Activated CD8-positive, alpha-beta memory T cell treated with anti-CD3 and anti-CD28 coated beads, Interleukin-2, amount 10 ng/mL, durations not matched to agents 7 days and 5 days (primary cell): ENCODE data around the gene SPDYE16. TPM values are rescaled to one million over a fixed set of nuclear protein-coding genes. Genes with fewer than 3 reads are reported as not detected.
"Not testable (repeated sequence)": the region's sequence is repeated elsewhere in the genome, so short reads cannot be mapped to it uniquely, and the experiment has no call there.

ENCODE experiments used
- ATAC-seq: fragments of 150-1000 bp; cut with Tn5 transposase; one replicate; pipeline ENCODE4 v1.10.0; 2021; ENCODE audit warnings: moderate library complexity
- CTCF ChIA-PET: fragments of 350-600 bp; sonication (Branson Sonifier 250); formaldehyde crosslinking; loops from one replicate; lab custom pipeline; 2021; ENCODE audit warnings: antibody characterized with exemption; lab: Charles Lee
- DNase-seq: peaks from one replicate; pipeline ENCODE4 v3.0.0-alpha.2; 2020
- H3K27ac Mint-ChIP-seq: one replicate; pipeline ENCODE4 v1.8.0; 2021; ENCODE audit warnings: mild to moderate bottlenecking, mixed read lengths
- H3K27me3 Mint-ChIP-seq: one replicate; pipeline ENCODE4 v1.8.0; 2021; ENCODE audit warnings: mixed read lengths
- H3K36me3 Mint-ChIP-seq: one replicate; pipeline ENCODE4 v1.8.0; 2021; ENCODE audit warnings: mild to moderate bottlenecking, mixed read lengths
- H3K4me1 Mint-ChIP-seq: one replicate; pipeline ENCODE4 v1.8.0; 2021; ENCODE audit warnings: mixed read lengths
- H3K4me3 Mint-ChIP-seq: one replicate; pipeline ENCODE4 v1.8.0; 2021; ENCODE audit warnings: mild to moderate bottlenecking, moderate library complexity, mixed read lengths
- H3K9me3 Mint-ChIP-seq: one replicate; pipeline ENCODE4 v1.8.0; 2022; ENCODE audit warnings: low read depth, mixed read lengths
- total RNA-seq, 2 experiments: library from RNA; stranded (reverse); gene quantifications; one replicate each; pipeline ENCODE4 v1.2.3, GENCODE V29; 2021

SPDYE16 gene
- total RNA-seq, 2 experiments from 2014 or later: 0.52 TPM; not detected in 1

GRCh38 chr7:76514926-76515771 lies 27.9 kb downstream of the SPDYE16 start:
- CTCF ChIA-PET: no interaction called here
- Mint-ChIP-seq H3K4me3 (no peak overlapping the region), H3K4me1 (no peaks in the 10 kb centered on the region)

GRCh38 chr7:76513817-76514799 lies 29.0 kb downstream of the SPDYE16 start:
- DNase-seq (no peak), ATAC-seq (no peak)
- Mint-ChIP-seq H3K4me1 (peaks cover 4% of the 10 kb centered on the region), H3K36me3 (no peaks in the 10 kb centered on the region), H3K27ac (no peak overlapping the region), H3K9me3 (no peaks in the 10 kb centered on the region), H3K27me3 (no peaks in the 10 kb centered on the region), H3K4me3 (no peak overlapping the region)
- CTCF ChIA-PET: no interaction called here

More at GRCh38 chr7:76514926-76515771, 27.9 kb downstream of the SPDYE16 start:
- no peak for DNase-seq
- no peak overlapping the region for H3K27ac Mint-ChIP-seq
- no peak for ATAC-seq
- H3K36me3 Mint-ChIP-seq: no peaks in the 10 kb centered on the region
- no peaks in the 10 kb centered on the region for H3K27me3 Mint-ChIP-seq
- H3K9me3 Mint-ChIP-seq: no peaks in the 10 kb centered on the region

DNA sequence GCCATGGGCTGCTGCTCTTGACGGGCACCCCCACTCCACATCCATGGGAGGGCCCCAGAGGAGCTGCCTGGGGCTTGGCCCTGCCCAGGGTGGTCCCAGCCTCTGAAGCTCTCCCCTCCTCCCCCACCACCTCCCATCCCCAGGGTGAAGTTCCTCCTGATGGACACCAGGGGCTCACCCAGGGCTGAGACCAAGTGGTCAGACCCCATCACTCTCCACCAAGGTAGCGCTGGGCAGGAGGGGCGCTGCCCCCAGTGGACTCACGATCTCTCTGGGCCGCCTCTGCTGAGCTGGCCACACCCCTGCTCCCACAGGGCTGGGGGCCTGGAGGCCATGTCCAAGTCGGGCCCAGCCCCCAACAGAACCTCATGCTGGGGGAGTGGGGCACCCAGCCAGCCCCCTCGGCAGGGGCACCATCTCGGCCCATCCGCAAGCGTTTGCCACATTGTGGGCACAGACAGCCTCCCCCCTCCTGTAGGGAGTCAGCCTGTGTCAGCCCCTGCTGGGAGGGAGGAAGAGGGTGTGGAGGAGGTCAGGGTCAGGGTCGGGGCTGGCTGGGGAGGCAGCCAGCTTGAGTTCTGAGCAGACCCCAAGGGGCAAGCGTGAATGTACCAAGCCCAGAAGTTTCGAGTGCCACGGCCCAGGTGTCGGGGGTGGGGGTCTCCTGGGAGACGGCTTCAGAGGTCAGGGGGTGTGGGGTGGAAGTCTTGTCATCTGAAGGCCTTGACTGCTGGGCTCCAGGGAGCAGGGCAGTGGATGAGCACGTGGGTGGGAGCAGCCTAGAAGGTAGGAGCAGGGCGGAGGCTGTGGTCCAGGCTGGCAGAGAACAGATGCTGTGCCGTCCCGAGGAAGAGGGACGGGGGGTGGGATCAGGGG lies 29.9 kb downstream of the SPDYE16 start:
- Mint-ChIP-seq H3K9me3 (no peaks in the 10 kb centered on the region), H3K27me3 (no peaks in the 10 kb centered on the region), H3K4me1 (peaks cover 4% of the 10 kb centered on the region), H3K27ac (no peak overlapping the region), H3K4me3 (no peak overlapping the region), H3K36me3 (no peaks in the 10 kb centered on the region)
- DNase-seq: no peak
- CTCF ChIA-PET: no interaction called here
- ATAC-seq: peak; percentile 30

DNA sequence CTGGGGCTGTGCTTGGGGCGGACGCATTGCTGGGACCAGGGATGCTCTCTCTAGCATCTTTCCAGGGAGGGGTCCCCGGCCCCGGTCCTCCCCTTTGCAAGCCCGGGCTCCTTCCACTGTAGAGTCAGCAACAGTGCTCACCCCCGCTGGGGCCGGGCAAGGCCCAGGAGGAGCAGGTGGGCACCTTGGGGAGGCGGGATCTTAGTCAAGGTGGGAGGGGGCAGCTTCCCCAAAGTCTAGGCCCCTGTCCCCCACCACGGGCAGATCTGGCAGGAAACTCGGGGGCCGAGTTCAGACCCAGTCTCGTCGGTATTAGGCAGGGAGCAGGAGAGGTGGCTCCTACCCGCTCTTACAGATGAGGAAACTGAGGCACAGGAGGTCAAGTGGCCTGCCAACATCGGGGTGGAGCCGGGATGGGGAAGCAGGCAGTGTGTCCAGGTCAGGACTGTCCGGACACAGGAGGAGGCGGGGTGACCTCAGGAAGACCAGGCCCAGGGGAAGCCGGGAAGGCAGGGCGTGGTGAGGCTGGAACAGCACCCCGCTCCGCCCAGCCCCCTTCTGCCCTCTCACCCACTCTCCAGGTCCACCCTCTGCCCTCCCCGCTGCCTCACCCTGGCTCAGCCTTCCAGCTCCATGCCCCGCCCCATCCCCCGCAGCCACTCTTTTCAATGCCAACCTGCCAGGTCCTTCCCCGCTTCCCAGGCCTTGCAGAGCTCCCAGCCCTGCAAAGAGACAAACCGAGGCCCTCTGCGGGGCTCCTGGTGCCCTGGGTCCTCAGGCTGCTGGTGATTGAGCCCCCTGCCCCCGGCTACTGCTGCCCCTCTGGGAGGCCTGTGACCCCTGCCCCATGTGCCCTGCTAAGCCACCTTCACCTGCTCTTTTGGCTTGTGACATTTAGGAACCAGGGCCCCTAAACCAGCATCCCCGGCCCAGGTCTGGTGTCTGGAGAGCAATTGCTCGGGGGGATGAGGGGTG lies 30.9 kb downstream of the SPDYE16 start:
- H3K27me3 Mint-ChIP-seq, H3K4me1 Mint-ChIP-seq, H3K27ac Mint-ChIP-seq, CTCF ChIA-PET, H3K36me3 Mint-ChIP-seq, H3K4me3 Mint-ChIP-seq, H3K9me3 Mint-ChIP-seq, DNase-seq: not testable (repeated sequence)
- ATAC-seq: peak; percentile 13

- DNase-seq, H3K27ac Mint-ChIP-seq, ATAC-seq, CTCF ChIA-PET, H3K4me3 Mint-ChIP-seq, H3K36me3 Mint-ChIP-seq, H3K9me3 Mint-ChIP-seq, H3K27me3 Mint-ChIP-seq, H3K4me1 Mint-ChIP-seq: not testable (repeated sequence)
Measured at GRCh38 chr7:76511200-76511910, 31.7 kb downstream of the SPDYE16 start.

DNA sequence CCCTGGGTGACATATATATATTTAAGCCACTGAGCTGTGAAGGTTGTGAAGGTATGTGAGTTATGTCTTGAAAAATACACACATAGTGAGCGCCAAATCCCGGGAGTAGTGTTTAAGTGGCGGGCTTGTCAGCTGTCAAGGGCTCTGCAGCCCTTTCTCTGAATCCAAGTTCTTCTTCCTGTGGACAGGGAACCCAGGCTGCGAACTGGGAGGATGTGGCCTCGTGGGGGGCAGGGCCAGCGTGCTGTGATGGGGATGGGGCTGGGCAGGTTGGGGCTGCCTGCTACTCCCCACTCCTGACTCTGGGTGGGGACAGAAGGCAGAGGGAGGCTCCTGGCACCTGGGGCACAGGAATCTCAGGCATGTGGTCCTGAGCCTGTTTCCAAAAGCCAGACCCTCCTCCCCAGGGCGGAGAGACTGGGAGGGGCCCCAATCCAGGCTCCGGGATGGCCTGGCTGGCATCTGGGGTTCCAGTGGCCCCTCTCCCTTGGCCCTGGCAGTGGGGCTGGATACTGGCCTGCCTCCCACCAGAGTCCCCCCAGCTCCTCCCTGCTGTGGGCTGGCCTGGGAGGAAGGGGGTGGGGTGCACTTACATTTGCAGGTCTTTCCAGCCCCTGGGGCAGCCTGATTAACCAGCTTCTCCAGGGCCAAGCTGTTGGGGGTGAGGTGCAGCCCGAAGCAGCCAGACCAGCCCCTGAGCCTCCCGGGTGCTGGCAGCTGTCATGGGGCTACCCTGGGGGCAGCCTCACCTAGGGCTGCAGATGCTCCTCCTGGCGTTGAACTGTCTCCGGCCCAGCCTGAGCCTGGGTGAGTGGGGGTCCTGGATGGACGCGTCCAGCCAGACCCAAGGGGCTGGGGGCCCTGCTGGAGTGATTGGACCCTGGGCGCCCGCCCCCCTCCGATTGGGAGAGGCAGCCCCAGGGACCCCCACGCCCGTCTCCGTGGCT lies 32.9 kb downstream of the SPDYE16 start, which contains the start of gene UPK3B:
TSS of gene UPK3B (plus strand) at position 622 of the 947 bp plus-strand sequence. CDS start at position 723, 101 bp downstream.
- H3K36me3 Mint-ChIP-seq: no peaks in the 10 kb centered on the region
- no peaks in the 10 kb centered on the region for H3K27me3 Mint-ChIP-seq
- no peak for DNase-seq
- no peak within 1 kb of the TSS for H3K4me3 Mint-ChIP-seq
- CTCF ChIA-PET: no interaction called here
- peaks cover 4% of the 10 kb centered on the region for H3K4me1 Mint-ChIP-seq
- H3K27ac Mint-ChIP-seq: no peak within 1 kb of the TSS
- ATAC-seq: peak; percentile 40
- H3K9me3 Mint-ChIP-seq: no peaks in the 10 kb centered on the region

- Mint-ChIP-seq H3K4me3 (no peak overlapping the region), H3K27ac (no peak overlapping the region), H3K36me3 (no peaks in the 10 kb centered on the region), H3K4me1 (peaks cover 4% of the 10 kb centered on the region), H3K27me3 (no peaks in the 10 kb centered on the region), H3K9me3 (no peaks in the 10 kb centered on the region)
- CTCF ChIA-PET: no interaction called here
- no peak for DNase-seq
- ATAC-seq: no peak
Measured at GRCh38 chr7:76507723-76508406, 35.2 kb downstream of the SPDYE16 start.

DNA sequence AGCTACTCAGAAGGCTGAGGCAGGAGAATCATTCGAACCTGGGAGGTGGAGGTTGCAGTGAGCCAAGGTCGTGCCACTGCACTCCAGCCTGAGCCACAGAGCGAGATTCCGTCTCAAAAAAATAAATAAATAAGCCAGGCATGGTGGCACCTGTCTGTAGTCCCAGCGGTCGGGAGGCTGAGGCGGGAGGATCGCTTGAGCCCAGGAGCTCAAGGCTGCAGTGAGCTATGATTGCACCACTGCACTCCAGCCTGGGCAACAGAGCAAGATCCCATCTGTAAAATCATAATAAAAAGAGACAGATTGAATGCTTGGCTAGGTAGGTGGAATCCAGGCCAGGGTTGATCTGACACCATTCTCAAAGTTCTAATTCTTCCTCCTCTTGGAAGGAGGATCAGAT lies 36.5 kb downstream of the SPDYE16 start:
- H3K27me3 Mint-ChIP-seq, ATAC-seq, H3K4me3 Mint-ChIP-seq, H3K36me3 Mint-ChIP-seq, H3K4me1 Mint-ChIP-seq, H3K27ac Mint-ChIP-seq, H3K9me3 Mint-ChIP-seq, DNase-seq: not testable (repeated sequence)
- CTCF ChIA-PET: interaction anchor here (0.6 kb wide), 1 partner anchor 92 kb away, joined by 3 read pairs; no protein-coding TSS in a partner anchor

DNA sequence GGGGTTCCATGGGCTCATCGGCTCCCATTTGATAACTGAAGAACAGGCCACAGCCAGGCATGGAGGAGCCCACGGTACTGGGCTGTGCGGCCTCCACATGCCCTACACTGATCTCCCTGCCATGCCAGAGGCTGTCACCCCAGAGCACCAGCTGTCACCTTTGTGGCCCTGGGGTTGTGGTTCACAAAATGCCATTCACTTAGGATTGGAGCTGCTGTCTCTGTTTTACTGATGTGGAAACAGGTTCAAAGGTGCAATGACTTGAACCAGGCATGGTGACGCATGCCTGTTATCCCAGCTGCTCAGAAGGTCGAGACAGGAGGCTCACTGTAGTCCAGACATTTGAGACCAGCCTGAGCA lies 37.0 kb downstream of the SPDYE16 start:
- no peak overlapping the region for H3K27ac Mint-ChIP-seq
- no peak for ATAC-seq
- DNase-seq: no peak
- no peaks in the 10 kb centered on the region for H3K27me3 Mint-ChIP-seq
- H3K4me1 Mint-ChIP-seq: peaks cover 4% of the 10 kb centered on the region
- H3K36me3 Mint-ChIP-seq: no peaks in the 10 kb centered on the region
- CTCF ChIA-PET: interaction anchor here (0.6 kb wide), 1 partner anchor 93 kb away, joined by 3 read pairs; no protein-coding TSS in a partner anchor
- H3K4me3 Mint-ChIP-seq: no peak overlapping the region
- no peaks in the 10 kb centered on the region for H3K9me3 Mint-ChIP-seq
